ENCODE data around the gene RPLP2. TPM values are rescaled to one million over a fixed set of nuclear protein-coding genes. Genes with fewer than 3 reads are reported as not detected.

RPLP2 gene
- total RNA-seq, 6 experiments from 2014 or later: 1,532 to 1,781 (median 1,709) TPM

DNA sequence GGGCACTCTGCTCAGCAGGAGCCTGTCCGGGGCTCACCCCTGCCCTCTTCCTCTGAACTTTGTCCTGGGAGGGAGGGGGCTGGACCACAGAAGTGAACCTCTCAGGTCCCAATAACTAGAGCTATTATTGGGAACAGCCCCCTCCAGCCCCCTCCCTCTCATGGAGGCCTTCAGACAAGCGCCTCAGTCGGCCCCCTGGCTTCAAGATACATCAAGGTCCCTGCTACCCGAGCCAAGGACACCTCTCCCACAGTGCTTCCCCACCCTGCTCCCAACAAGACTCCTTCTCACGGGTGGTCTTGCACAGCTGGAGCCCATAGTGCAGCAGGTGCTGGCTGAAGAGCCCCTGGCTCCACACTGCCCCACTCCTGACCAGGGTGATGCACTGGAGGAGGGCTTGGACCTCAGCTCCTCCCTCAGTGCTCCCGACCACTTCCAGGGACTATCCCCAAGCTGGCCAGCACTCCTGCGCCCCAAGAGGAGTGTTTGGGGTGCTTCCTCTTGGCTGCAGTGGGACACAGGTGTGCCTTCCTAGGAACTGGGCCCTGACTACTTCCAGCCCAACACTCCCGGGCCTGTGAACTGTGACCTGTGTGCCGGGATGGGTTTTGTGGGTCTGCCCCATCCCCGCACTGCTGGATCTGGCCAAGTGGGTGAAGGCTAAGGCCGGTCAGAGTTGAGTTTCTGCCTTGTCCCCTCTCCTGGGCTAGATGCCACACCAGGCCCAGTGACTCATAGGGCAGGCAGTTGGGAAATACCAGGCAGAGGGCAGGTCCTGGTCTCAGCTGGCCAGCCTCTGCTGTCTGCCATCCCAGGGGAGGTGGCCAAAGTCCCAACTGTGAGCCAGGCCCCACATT is 11.1 kb downstream of the RPLP2 start:
- H3K36me3 Mint-ChIP-seq (ENCODE audit: low read depth): peaks cover 6% of the 10 kb centered on the region; the same call in 1 of the 2 replicates
- peaks cover 17% of the 10 kb centered on the region for H3K4me1 Mint-ChIP-seq (ENCODE audit: low read depth)
- TF ChIP-seq, protein P1, sequence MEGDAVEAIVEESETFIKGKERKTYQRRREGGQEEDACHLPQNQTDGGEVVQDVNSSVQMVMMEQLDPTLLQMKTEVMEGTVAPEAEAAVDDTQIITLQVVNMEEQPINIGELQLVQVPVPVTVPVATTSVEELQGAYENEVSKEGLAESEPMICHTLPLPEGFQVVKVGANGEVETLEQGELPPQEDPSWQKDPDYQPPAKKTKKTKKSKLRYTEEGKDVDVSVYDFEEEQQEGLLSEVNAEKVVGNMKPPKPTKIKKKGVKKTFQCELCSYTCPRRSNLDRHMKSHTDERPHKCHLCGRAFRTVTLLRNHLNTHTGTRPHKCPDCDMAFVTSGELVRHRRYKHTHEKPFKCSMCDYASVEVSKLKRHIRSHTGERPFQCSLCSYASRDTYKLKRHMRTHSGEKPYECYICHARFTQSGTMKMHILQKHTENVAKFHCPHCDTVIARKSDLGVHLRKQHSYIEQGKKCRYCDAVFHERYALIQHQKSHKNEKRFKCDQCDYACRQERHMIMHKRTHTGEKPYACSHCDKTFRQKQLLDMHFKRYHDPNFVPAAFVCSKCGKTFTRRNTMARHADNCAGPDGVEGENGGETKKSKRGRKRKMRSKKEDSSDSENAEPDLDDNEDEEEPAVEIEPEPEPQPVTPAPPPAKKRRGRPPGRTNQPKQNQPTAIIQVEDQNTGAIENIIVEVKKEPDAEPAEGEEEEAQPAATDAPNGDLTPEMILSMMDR (IDR thresholded peaks at IDR 0.05): 0 out of 2 replicates have a peak, but pooled peaks have one; percentile 11
- no peaks in the 10 kb centered on the region for H3K9me3 Mint-ChIP-seq
- peak overlapping the region; percentile 90 for H3K4me3 Mint-ChIP-seq
- peak; percentile 76 for DNase-seq
- peak overlapping the region; percentile 71 for H3K27ac Mint-ChIP-seq
- peaks cover 6% of the 10 kb centered on the region; the same call in 1 of the 2 replicates for H3K27me3 Mint-ChIP-seq (ENCODE audit: insufficient read depth)

DNA sequence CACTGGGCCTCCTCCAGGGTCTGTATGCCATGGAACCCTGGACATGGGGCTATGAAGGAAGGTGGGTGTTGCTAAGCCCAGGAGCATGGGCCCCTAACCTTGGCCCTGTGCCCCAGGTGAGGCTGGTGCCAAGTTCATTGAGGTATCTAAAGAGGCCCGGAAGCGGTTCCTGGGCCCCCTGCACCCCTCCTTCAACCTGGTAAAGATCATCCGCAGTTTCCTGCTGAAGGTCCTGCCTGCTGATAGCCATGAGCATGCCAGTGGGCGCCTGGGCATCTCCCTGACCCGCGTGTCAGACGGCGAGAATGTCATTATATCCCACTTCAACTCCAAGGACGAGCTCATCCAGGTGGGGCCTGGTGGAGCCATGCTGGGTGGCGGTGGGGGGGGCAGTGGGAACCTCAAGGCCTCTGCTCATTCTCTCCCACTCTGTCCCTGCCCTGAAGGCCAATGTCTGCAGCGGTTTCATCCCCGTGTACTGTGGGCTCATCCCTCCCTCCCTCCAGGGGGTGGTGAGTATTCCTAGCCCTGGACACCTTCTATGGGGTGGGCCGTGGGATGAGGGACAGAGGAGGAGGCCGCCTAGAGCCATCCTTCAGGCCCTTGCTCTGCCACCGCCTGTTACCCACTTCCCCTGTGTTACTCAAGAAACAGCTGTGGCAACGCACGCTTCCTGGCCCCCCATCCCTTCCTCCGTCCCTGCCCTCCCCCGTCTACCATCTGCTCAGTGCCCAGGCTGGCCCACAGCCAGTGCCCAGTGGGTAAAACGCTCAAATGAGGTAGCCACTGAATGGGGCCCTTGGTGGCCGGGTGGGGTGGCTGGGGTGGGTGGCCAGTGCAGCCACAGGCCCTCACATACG is 12.0 kb downstream of the RPLP2 start:
- peak overlapping the region; percentile 90 for H3K4me3 Mint-ChIP-seq
- no peak for DNase-seq

GRCh38 chr11:823441-824291 is 13.9 kb downstream of the RPLP2 start:
- peaks cover 6% of the 10 kb centered on the region; the same call in 1 of the 2 replicates for H3K36me3 Mint-ChIP-seq (ENCODE audit: low read depth)
- H3K9me3 Mint-ChIP-seq: no peaks in the 10 kb centered on the region

More for the DNA sequence above, 12.0 kb downstream of the RPLP2 start:
- H3K36me3 Mint-ChIP-seq (ENCODE audit: low read depth): peaks cover 6% of the 10 kb centered on the region; the same call in 1 of the 2 replicates
- no peaks in the 10 kb centered on the region for H3K9me3 Mint-ChIP-seq
- TF ChIP-seq, protein P1 (IDR thresholded peaks at IDR 0.05): no peak
- H3K27me3 Mint-ChIP-seq (ENCODE audit: insufficient read depth): peaks cover 5% of the 10 kb centered on the region
- H3K4me1 Mint-ChIP-seq (ENCODE audit: low read depth): peaks cover 17% of the 10 kb centered on the region
- peak overlapping the region; percentile 71; the same call in 1 of the 2 replicates for H3K27ac Mint-ChIP-seq

GRCh38 chr11:824292-824880 is 14.6 kb downstream of the RPLP2 start:
- DNase-seq: no peak
- H3K36me3 Mint-ChIP-seq (ENCODE audit: low read depth): peaks cover 6% of the 10 kb centered on the region; the same call in 1 of the 2 replicates
- H3K9me3 Mint-ChIP-seq: no peaks in the 10 kb centered on the region
- H3K4me3 Mint-ChIP-seq: no peak overlapping the region
- H3K27me3 Mint-ChIP-seq (ENCODE audit: insufficient read depth): peaks cover 15% of the 10 kb centered on the region
- H3K27ac Mint-ChIP-seq: no peak overlapping the region
- H3K4me1 Mint-ChIP-seq (ENCODE audit: low read depth): peaks cover 10% of the 10 kb centered on the region
- TF ChIP-seq, protein P1 (IDR thresholded peaks at IDR 0.05): no peak

More at GRCh38 chr11:823441-824291, 13.9 kb downstream of the RPLP2 start:
- H3K4me1 Mint-ChIP-seq (ENCODE audit: low read depth): peaks cover 12% of the 10 kb centered on the region
- no peak for DNase-seq
- H3K27me3 Mint-ChIP-seq (ENCODE audit: insufficient read depth): peaks cover 15% of the 10 kb centered on the region
- H3K27ac Mint-ChIP-seq: no peak overlapping the region
- no peak overlapping the region for H3K4me3 Mint-ChIP-seq
- TF ChIP-seq, protein P1 (IDR thresholded peaks at IDR 0.05): no peak

Data from HFFc6 (cell line).